Left lung (tissue), 10 donors: Measurements from ENCODE around the gene SOWAHA. TPM values are rescaled to one million over a fixed set of nuclear protein-coding genes. Genes with fewer than 3 reads are reported as not detected.

Experiments
- ATAC-seq: fragments of 200-7000 bp; cut with Tn5 transposase; one replicate; pipeline ENCODE4 v1.9.1; 2020; ENCODE audit warnings: moderate library complexity
- DNase-seq, 4 donors: peaks; one replicate each; pipeline ENCODE4 v3.0.0-alpha.2; 2013 to 2020
- H3K27ac ChIP-seq, 2 donors: fragments of 200-600 bp; sonication (generic) in 1 of 2; one replicate each; pipeline versions ENCODE4 v1.5.0 to v1.8.0; 2020 to 2021
- H3K27me3 ChIP-seq, 2 donors: fragments of 200-600 bp; sonication (generic) in 1 of 2; one replicate each; pipeline versions ENCODE4 v1.5.0 to v1.8.0; 2020 to 2021
- H3K36me3 ChIP-seq, 2 donors: fragments of 200-600 bp; sonication (generic) in 1 of 2; one replicate each; pipeline versions ENCODE4 v1.5.0 to v1.8.0; 2020 to 2021
- H3K4me1 ChIP-seq, 2 donors: fragments of 200-600 bp; one replicate each; pipeline ENCODE4 v1.8.0; 2021
- H3K4me3 ChIP-seq, 2 donors: fragments of 200-600 bp; sonication (generic) in 1 of 2; one replicate each; pipeline versions ENCODE4 v1.5.0 to v1.8.0; 2020 to 2021; ENCODE audit warnings: mild to moderate bottlenecking in 1 of 2
- H3K9me3 ChIP-seq, 2 donors: fragments of 200-600 bp; sonication (generic) in 1 of 2; one replicate each; pipeline versions ENCODE4 v1.5.0 to v1.8.0; 2020 to 2021
- intact Hi-C, 2 donors: fragments of 100-400 bp; cut with DNase I; formaldehyde crosslinking; loops; one replicate each; pipeline versions ENCODE4 v1.11.2 to v1.14.2; 2022
- polyA plus RNA-seq, 6 donors: library from polyadenylated mRNA; unstranded; fragments of 120-200 nt; gene quantifications; one replicate each; pipeline ENCODE4 v1.2.1, GENCODE V29; 2013; ENCODE audit not compliant: insufficient read length in 6 of 6
- total RNA-seq, 2 donors: library from RNA; stranded (reverse); fragmentation: NEBNext Ultra II Directional; extraction: Animal tissue kit (Norgen Biotek cat#: 25700); gene quantifications; one replicate each; pipeline ENCODE4 v1.2.1, GENCODE V29; 2021
- TF ChIP-seq, protein P1 (sequence below), 2 donors: fragments of 200-600 bp; sonication (generic) in 1 of 2; IDR thresholded peaks; one replicate each; pipeline versions ENCODE4 v1.5.0 to v1.8.0; 2021; ENCODE audit warnings: antibody characterized with exemption in 2 of 2
- donor health status: DM: no; HTN: yes; CAD: no.
- donor health status: DM: no; HTN: no; CAD: no.

SOWAHA gene
- total and polyA plus RNA-seq, 8 donors = 0.07 to 0.16 TPM; not detected in 6

DNA sequence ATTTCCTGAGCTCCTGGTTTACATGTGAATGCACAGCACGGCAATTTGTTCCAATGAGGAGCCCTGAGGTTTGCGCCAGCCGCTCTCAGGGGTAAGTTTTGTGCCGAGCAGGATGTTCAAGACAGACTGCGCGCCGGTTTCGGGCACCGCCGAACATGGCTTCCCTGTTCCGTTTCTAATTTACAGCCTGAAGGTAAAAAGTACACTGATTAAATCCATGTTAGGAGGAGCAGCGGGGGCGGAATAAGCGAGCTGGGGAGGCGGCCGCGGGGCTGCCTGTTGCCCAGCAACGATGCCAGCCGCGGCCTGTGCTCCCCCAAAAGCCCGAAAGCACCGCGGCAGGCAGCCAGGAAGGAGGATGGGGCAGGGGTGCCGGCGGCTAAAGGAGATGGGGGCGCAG, 6.4 kb downstream of the SOWAHA start:
- no peaks in the 10 kb centered on the region for H3K9me3 ChIP-seq
- peaks cover 4 to 21% of the 10 kb centered on the region in 2 donors for H3K4me1 ChIP-seq
- H3K27me3 ChIP-seq = peaks cover 0 to 59% of the 10 kb centered on the region in 2 donors
- H3K4me3 ChIP-seq = no peak overlapping the region
- no peak overlapping the region for H3K27ac ChIP-seq
- intact Hi-C loops = loop anchor here in 1 of 2 donors (5.0 kb wide), 1 partner anchor 437 kb away; no protein-coding TSS in a partner anchor
- peaks cover 0 to 15% of the 10 kb centered on the region in 2 donors for H3K36me3 ChIP-seq
- TF ChIP-seq, protein P1, sequence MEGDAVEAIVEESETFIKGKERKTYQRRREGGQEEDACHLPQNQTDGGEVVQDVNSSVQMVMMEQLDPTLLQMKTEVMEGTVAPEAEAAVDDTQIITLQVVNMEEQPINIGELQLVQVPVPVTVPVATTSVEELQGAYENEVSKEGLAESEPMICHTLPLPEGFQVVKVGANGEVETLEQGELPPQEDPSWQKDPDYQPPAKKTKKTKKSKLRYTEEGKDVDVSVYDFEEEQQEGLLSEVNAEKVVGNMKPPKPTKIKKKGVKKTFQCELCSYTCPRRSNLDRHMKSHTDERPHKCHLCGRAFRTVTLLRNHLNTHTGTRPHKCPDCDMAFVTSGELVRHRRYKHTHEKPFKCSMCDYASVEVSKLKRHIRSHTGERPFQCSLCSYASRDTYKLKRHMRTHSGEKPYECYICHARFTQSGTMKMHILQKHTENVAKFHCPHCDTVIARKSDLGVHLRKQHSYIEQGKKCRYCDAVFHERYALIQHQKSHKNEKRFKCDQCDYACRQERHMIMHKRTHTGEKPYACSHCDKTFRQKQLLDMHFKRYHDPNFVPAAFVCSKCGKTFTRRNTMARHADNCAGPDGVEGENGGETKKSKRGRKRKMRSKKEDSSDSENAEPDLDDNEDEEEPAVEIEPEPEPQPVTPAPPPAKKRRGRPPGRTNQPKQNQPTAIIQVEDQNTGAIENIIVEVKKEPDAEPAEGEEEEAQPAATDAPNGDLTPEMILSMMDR (IDR thresholded peaks at IDR 0.05) = no peak
- DNase-seq = no peak
- no peak for ATAC-seq

DNA sequence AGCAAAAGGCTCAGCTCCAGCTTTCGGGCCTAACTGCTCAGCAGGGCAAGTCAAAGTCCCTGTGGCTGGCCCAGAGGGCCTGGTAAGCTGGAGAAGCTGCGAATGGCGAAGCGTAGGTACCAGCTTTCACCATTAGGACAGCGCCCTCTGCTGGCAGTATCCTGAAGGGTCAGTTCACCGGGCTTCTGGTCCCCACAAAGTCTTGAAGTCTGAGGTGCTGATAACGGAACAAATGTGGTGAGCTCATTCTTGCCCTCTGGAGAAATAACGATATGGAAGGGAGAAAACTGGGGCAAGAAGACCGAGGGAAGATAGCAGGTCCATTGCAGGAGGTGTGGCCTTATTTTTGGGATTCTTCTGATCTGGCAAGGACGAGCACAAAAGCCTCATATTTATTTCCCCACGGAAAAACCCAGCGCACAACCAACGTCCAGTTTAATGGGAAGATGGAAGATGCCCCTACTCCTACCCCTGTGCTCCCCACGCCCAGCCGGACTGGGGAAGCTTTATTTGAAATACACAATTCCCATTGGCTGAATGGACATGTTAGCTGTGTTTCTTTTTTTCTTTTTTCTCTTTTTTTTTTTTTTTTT, 7.2 kb downstream of the SOWAHA start:
- Histone ChIP-seq H3K27me3 (peaks cover 0 to 59% of the 10 kb centered on the region in 2 donors), H3K27ac (no peak overlapping the region), H3K36me3 (peaks cover 0 to 23% of the 10 kb centered on the region in 2 donors), H3K4me3 (no peak overlapping the region), H3K9me3 (no peaks in the 10 kb centered on the region), H3K4me1 (peaks cover 4 to 22% of the 10 kb centered on the region in 2 donors)
- intact Hi-C loops = no loop called here
- TF ChIP-seq, protein P1 (IDR thresholded peaks at IDR 0.05) = peak; percentile 87 to 90
- DNase-seq (peak; percentile 77 to 91 (median 89)), ATAC-seq (peak; percentile 91)

DNA sequence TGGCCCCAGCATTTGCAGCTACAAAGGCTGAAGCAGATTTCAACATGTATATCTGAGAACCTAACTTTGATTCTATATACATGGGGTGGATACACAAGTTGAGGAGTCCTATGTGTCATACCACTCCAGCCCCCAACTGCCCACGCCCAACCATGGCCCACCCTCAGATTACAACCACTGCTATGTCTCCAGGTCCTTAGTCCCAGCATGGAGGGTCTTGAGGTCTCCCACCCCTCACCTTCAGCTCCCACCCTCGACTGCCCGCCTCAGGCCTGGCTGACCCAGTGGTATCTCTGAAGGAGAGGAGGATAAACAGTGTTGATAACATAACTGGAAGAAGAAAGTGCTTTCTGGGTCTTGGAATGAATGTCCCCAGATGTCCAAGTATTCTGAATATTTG, 8.2 kb downstream of the SOWAHA start:
- H3K27me3 ChIP-seq = peaks cover 0 to 69% of the 10 kb centered on the region in 2 donors
- H3K9me3 ChIP-seq = no peaks in the 10 kb centered on the region
- no peak overlapping the region for H3K27ac ChIP-seq
- intact Hi-C loops = no loop called here
- peaks cover 0 to 24% of the 10 kb centered on the region in 2 donors for H3K36me3 ChIP-seq
- DNase-seq (no peak), ATAC-seq (no peak)
- H3K4me3 ChIP-seq = no peak overlapping the region
- TF ChIP-seq, protein P1 (IDR thresholded peaks at IDR 0.05) = no peak
- peaks cover 4 to 30% of the 10 kb centered on the region in 2 donors for H3K4me1 ChIP-seq

DNA sequence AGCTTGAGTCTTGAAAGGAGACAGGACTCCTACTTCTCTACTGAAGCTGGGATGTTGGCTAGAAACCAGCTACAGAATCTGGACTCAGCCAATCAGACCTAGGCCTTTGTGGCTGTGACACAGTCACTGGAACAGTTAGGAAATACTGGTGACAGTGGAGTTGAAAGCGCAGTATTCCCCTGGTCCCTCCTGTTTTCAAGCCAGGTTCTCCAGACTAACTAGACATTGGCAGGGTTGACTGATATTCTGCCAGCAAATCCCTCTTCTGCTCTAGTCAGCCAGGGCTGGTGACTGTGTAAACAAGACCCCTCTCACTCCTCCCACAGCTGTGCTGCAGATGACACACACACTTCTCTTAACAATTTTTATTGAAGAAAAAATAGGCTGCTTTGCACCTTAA, 8.7 kb downstream of the SOWAHA start:
- intact Hi-C loops = no loop called here
- ATAC-seq (no peak), DNase-seq (no peak)
- H3K4me3 ChIP-seq = no peak overlapping the region
- no peaks in the 10 kb centered on the region for H3K9me3 ChIP-seq
- H3K4me1 ChIP-seq = peaks cover 4 to 30% of the 10 kb centered on the region in 2 donors
- H3K27me3 ChIP-seq = peaks cover 0 to 73% of the 10 kb centered on the region in 2 donors
- TF ChIP-seq, protein P1 (IDR thresholded peaks at IDR 0.05) = no peak
- no peak overlapping the region for H3K27ac ChIP-seq
- peaks cover 0 to 24% of the 10 kb centered on the region in 2 donors for H3K36me3 ChIP-seq

DNA sequence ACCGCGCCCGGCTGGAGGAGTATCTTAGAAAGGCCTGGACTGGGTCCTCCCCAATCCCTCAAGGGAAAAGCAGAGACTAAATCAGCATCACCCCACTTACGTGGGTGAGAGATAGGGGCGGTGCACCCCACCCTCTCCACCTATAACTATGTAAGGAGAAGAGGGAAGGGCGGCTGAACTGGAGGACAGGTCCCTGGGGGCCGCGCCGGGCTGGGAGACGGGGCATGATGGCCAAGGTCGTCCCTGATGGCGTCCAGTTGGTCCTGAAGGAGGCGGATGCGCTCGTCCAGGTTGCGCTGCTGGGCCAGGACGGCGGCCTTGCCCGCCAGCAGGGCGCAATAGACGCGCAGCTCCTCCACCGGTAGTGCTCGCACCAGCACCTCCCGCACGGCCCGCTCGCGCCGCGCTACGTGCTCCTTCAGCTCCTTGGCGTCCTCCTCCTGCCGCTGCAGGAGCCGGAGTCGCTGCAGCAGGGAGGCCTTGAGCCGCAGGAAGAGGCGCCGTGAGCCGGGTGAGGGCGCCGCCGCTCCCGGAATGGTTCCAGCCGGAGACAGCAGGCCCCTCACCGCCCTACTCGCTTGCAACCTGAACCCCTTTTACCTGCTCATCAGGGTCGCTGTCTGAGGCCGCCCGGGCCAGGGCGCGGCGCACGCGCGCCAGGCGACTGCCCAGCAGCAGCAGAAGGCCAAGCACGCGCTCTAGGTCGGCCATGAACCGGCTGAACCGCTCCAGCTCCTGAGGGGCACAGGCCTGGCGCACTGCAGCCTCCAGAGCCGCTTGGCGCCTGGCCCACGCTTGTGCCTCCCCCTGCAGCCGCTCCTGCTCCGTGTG, 9.8 kb downstream of the SOWAHA start:
- peak overlapping the region in 1 of 2 donors; percentile 6 for H3K4me3 ChIP-seq
- H3K27ac ChIP-seq = no peak overlapping the region
- peaks cover 4 to 30% of the 10 kb centered on the region in 2 donors for H3K4me1 ChIP-seq
- intact Hi-C loops = no loop called here
- TF ChIP-seq, protein P1 (IDR thresholded peaks at IDR 0.05) = no peak
- ATAC-seq (peak; percentile 72), DNase-seq (peak in 1 of 4 donors; percentile 83)
- H3K9me3 ChIP-seq = no peaks in the 10 kb centered on the region
- H3K27me3 ChIP-seq = peaks cover 0 to 84% of the 10 kb centered on the region in 2 donors
- H3K36me3 ChIP-seq = peaks cover 0 to 24% of the 10 kb centered on the region in 2 donors
